Left forelimb (tissue), 1 donor: ENCODE results near the gene OXCT1.
"Not testable (repeated sequence)": the region's sequence is repeated elsewhere in the genome, so short reads cannot be mapped to it uniquely, and the experiment has no call there.

Experiments
- DNase-seq: peaks from one replicate; pipeline ENCODE4 v3.0.0-alpha.2; 2018; ENCODE audit warnings: low spot score

Gene OXCT1

GRCh38 chr5:41716382-41716781 is 153.8 kb downstream of the OXCT1 start:
- DNase-seq, result no peak

DNA sequence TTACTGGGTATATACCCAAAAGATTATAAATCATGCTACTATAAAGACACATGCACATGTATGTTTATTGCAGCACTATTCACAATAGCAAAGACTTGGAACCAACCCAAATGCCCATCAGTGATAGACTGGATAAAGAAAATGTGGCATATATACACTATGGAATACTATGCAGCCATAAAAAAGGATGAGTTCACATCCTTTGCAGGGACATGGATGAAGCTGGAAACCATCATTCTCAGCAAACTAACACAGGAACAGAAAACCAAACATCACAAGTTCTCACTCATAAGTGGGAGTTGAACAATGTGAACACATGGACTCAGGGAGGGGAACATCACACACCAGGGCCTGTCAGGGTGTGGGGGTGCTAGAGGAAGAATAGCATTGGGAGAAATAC is 155.8 kb downstream of the OXCT1 start:
- DNase-seq, result not testable (repeated sequence)

DNA sequence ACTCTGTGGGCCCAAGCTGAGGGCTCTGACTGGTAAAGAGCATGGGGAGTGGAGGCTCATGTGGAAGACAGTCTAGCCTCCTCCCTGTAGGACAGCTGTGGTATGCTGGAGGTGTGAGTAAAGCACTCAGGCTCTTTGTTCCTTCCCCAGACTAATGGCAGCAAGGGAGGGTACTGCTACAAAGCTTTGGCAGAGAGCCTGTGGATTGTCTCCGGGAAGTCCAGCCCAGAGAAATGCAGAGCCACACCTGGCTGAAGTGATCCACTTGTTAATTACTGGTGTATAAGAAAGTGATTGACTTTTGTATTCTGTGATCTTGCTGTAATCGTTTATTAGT is 161.7 kb downstream of the OXCT1 start:
- no peak for DNase-seq

DNA sequence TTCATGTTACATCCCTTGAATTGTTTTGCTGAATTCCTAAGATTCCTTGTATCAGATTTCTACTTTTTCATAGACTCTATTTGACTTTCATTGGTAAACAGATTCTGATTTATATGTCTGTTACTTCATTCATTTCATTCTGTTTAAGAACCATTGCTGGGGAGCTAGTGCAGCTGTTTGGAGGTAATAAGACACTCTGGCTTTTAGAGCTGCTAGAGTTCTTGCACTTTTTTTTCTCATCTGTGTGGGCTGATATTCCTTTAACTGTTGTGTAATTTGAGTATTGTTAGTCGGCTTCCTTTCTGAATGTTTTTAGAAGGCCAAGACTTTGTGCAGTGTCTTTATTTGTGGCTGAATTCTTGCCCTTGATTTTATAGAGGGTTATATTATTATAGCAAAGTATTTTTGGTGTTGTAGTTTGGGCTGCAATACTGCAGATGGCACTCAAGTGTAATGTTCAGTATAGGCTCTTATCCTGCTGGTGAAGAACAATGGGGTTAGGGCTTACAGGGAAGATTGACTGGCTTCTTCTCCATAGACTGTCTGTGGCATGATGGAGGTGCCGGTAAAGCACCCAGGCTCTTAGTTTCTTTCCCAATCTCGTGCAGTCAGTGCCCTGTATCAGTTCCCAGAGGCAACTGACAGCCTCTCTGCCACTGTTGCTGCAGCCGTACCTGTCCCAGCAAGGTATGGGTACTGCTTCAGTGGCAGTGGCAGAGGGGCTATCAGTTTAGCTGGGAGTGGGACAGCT is 162.2 kb downstream of the OXCT1 start:
- no peak for DNase-seq

DNA sequence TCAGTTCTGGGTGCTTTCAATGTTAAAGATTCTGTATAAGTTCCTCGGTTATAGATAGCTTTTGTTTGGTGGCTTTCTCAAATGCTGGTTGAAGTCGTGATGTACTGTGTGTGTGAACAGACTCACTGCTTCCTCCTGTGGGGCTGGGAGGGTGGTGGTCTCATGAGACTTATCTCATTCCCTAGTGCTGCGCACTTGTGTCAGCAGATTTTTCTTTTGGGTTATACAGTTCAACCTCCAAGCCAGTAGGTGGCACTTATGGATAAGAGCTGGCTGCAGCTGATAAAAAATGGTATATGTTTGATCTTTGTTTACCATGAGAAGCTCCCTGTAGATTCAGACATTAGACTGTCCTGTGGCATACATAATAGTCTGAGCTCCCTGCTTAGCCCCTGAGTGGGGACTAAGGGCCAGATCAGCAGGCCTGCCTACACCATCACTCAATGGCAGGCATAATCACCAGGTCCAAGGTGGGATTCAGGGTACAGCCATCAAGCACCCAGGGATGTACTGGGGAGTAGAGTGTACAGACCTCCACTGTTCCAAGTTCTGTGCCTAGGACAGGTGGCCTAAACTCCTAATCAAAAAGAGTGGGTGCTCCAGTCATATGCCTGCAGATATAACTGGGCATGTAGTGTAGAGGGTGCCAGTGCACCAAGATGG is 174.2 kb downstream of the OXCT1 start:
- no peak for DNase-seq

GRCh38 chr5:41686767-41687166 is 183.5 kb downstream of the OXCT1 start:
- no peak for DNase-seq

GRCh38 chr5:41686191-41686590 is 184.0 kb downstream of the OXCT1 start:
- DNase-seq, result no peak

- DNase-seq, result no peak
These were observed 187.0 kb downstream of the OXCT1 start for GRCh38 chr5:41683181-41683580.

DNA sequence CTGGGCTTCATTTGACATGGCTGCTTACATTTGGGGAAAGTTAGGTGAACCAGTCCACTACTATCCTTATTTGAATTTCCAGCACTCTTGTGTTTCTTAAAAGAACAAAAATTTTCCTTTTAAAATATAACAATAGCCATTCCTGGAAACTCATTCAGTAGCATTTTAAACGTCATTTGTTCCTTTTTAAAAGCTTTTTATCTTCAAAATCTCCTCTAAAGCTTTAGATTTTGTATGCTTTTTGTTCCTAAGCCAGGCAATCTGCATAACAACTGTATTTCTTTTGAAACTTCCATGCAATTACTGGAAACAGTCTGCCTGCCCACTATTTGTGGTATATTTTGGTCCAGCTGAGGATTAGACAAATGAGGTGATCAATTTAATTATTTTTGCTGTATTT is 187.6 kb downstream of the OXCT1 start:
- DNase-seq, result no peak

DNA sequence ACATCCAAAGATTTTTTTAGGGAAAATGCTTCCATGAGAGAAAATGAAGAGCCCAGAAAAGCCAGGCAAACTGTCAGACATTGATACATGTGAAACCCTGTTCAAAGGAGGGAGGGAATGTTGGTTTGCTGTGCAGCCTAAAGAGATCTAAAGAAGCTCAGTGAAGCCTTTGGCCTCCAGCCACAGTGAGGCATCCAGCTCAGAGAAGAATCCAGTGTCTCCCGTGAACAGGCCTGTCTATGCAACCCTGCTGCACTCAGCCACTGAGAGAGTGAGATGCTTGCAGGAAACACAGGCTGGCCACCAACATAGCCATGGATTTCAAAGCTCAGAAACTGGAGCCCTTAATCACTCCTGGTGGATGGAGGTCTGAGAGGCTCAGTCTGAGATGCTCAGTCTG is 188.4 kb downstream of the OXCT1 start:
- DNase-seq, result no peak
